GM12864 (cell line): ENCODE results near the gene SLC22A3.
"Not testable (repeated sequence)": the region's sequence is repeated elsewhere in the genome, so short reads cannot be mapped to it uniquely, and the experiment has no call there.

Experiments used
- DNase-seq: peaks from one replicate; pipeline ENCODE4 v3.0.0-alpha.2; 2011; ENCODE audit warnings: low read depth
- H3K4me3 ChIP-seq: 2 replicates; pipeline ENCODE4 v1.5.1; 2011; ENCODE audit warnings: mild to moderate bottlenecking, low read depth, low read length, control low read depth
- CTCF ChIP-seq: IDR thresholded peaks from 2 replicates; pipeline ENCODE4 v1.5.1; 2011; ENCODE audit warnings: low read depth, mild to moderate bottlenecking, moderate library complexity, low read length, control low read depth, inconsistent platforms; ENCODE audit errors: missing control alignments

The SLC22A3 gene

GRCh38 chr6:160367798-160368547 lies 19.8 kb downstream of the SLC22A3 start:
- no peak for TF ChIP-seq CTCF
- no peak for DNase-seq
- H3K4me3 ChIP-seq, result no peak overlapping the region

GRCh38 chr6:160368670-160369069 lies 20.5 kb downstream of the SLC22A3 start:
- no peak for DNase-seq
- TF ChIP-seq CTCF, result no peak
- no peak overlapping the region for H3K4me3 ChIP-seq

- not testable (repeated sequence) for DNase-seq, H3K4me3 ChIP-seq
These were observed 25.4 kb downstream of the SLC22A3 start for GRCh38 chr6:160373601-160374000.

GRCh38 chr6:160374836-160375560 lies 26.8 kb downstream of the SLC22A3 start:
- H3K4me3 ChIP-seq, result no peak overlapping the region
- TF ChIP-seq CTCF, result no peak
- no peak for DNase-seq

GRCh38 chr6:160375561-160375949 lies 27.4 kb downstream of the SLC22A3 start:
- DNase-seq, result no peak
- TF ChIP-seq CTCF, result no peak
- no peak overlapping the region for H3K4me3 ChIP-seq

DNA sequence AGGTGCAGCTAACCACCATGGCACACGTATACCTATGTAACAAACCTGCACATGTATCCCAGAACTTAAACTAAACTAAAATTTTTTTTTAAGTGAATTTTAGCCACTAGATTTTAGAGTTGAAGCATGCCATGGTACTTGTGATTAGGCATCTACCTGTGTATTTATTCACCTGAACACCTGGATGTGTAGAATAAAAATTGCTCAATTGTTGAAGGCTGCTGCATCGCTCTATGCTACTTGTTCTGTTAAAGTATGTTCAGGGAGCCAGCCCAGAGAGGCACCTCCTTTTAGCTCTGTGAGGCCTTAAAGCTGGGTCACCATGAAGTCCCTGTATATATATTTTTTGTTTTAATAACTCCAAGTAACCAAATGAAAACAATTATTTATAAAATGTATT lies 28.3 kb downstream of the SLC22A3 start:
- H3K4me3 ChIP-seq, result no peak overlapping the region
- TF ChIP-seq CTCF, result no peak
- DNase-seq, result no peak

DNA sequence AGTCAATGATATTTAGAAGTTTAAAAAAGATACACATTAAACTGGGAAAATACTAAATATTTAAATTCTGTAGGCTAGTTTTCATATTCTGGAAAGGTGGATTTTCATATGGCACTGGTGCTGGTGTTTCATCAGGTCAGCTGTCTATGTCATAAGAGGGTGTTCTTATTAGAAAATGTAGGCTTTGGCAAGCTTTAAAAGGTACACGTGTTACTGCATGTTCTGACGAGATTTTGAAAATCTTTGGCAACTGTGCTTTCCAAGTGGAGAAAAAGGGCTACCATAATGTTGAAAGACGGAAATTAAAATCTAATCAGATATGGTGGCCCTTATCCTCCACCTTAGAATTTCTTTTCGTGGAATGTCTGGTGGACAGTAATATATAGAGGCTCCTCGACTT lies 30.0 kb downstream of the SLC22A3 start:
- TF ChIP-seq CTCF, result no peak
- DNase-seq, result no peak
- H3K4me3 ChIP-seq, result no peak overlapping the region
